Thoracic aorta endothelial cell (primary cell): Measurements from ENCODE around the gene SGSM2. TPM values are rescaled to one million over a fixed set of nuclear protein-coding genes. Genes with fewer than 3 reads are reported as not detected.

ENCODE experiments used
- small RNA-seq: library from RNA; depleted of rRNA; stranded (forward); fragments of <200 nt; gene quantifications from one replicate; pipeline ENCODE3, GENCODE V24; 2012
- total RNA-seq: library from RNA; depleted of rRNA; stranded (reverse); fragments of >200 nt; gene quantifications from 2 replicates; pipeline ENCODE4 v1.2.3, GENCODE V29; 2012

The SGSM2 gene, protein sequence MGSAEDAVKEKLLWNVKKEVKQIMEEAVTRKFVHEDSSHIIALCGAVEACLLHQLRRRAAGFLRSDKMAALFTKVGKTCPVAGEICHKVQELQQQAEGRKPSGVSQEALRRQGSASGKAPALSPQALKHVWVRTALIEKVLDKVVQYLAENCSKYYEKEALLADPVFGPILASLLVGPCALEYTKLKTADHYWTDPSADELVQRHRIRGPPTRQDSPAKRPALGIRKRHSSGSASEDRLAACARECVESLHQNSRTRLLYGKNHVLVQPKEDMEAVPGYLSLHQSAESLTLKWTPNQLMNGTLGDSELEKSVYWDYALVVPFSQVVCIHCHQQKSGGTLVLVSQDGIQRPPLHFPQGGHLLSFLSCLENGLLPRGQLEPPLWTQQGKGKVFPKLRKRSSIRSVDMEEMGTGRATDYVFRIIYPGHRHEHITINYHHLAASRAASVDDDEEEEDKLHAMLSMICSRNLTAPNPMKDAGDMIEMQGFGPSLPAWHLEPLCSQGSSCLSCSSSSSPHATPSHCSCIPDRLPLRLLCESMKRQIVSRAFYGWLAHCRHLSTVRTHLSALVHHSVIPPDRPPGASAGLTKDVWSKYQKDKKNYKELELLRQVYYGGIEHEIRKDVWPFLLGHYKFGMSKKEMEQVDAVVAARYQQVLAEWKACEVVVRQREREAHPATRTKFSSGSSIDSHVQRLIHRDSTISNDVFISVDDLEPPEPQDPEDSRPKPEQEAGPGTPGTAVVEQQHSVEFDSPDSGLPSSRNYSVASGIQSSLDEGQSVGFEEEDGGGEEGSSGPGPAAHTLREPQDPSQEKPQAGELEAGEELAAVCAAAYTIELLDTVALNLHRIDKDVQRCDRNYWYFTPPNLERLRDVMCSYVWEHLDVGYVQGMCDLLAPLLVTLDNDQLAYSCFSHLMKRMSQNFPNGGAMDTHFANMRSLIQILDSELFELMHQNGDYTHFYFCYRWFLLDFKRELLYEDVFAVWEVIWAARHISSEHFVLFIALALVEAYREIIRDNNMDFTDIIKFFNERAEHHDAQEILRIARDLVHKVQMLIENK
- 25.4 and 35.8 TPM in 2 replicates for total RNA-seq

DNA sequence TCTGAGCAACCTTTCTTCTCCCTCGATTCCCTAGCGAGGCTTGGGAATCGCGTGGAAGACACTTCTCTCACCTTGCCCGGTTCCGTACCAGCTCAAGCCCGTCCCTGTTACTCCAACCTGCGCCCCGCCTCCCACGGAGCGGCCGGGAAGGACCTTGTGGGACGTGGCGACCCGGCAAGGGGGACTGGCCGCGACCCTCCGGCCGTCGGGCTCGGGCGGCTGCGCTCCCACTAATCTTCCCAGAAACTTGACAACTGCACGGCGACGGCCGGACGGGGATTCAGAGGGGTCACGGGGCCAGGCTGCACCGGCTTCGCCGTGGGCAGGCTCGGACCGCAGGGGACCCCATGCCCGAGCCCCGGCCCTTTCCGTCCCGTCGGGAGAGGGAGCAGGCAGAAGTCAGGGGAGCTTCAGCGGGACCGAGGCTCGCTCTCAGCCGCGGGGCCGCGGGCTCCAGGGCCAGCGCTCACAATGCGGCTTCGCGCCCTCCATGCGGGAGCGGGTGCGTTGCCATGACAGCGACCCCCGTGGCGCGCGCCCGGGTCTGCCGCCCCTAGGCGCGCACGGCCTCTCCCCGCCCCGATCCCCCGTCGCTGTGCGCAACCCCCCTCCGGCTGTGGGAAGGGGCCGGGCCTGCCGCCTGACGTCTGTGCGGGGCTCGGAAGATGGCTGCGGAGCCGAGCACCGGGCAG, at the start of gene SGSM2:
SGSM2 (plus strand) TSS at position 650 of the 692 bp plus-strand sequence. CDS start 188 bp downstream, outside the sequence.

DNA sequence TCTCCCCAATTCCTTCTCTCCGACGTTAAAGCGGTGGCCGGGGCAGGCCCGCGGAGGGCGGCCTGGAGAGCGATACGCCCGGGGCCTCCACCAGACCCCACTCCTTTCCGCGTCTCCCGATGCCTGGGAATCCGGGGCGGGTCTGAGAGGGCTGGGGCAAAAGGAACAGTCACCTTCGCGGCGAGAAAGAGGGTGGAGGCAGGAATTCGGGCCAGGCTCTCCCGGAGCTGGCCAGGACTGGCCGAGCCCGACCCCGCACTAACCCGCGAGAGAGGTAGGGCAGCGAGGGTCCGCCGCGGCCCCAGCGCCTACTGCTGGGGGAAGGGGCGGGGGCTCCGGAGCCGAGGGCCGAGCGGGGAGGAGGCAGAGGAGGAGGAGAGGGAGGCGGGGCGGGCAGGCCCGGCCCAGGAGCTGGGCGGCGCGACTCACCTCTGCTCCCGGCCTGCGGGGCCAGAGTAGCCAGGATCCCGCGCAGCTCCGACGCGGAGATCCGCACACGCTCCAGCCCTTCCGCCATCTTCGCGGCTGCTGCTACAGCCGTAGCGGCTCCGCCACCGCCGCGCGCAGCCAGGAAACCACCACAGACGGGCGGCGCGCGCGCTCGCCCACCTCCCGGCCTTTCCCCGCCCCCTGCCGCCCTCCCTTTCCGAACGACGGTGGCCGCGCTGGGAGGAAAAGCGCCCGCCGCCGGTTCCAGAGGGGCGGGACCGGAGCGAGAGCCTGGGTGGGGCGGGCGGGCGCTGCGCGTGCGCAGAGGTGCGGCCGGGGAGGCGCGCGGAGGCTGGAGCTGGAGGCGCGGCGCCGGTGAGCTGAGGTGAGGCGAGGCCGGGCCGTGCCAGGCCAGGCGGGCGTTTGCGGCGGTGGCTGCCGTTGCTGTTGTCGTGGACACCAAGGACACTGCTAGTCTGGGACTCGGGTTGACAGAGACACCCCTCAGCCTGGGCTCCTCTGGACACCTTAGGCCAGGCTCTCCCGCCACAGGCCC, 33.8 kb upstream of the SGSM2 start, which contains the start of the genes SMG6 and SRR:
SMG6 (minus strand) TSS at position 582 of the 985 bp plus-strand sequence; CDS start at position 517, 65 bp downstream.
SRR (plus strand) TSS at position 747 of the 985 bp plus-strand sequence. CDS start 11,611 bp downstream, outside the sequence.

DNA sequence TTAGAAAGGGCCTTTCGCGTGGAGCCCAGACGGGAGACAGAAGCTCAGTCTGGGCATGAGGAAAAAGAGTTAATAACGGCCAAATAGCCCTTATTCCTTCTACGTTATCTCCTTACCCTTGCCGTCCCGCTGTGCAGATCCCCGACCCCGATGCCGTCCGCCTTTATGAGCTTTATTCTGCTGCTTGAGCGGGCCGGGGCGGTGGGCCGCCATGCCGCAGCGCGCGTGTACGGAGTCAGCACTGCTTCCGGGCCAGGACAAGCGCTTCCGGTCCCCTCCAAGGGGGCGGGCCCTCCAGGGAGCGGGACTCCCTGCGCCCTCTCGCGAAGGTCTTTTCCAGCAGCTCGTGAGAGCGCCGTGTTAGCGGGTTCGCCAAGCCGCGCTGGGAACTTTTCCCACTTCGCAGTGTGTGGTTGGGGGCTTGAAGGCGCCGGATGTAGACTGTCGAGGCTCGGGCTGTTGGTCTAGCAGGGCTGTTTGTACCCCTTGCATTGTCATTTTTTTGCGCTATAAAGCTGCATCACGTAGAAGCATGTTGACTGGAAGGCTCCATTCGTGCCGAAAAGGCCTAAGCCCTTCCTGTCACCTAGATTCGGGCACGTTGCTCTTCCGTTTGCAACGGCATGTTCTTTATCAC, 968 bp upstream of the SGSM2 start, which contains the start of gene TSR1:
TSR1 (minus strand) TSS at position 243 of the 637 bp plus-strand sequence; CDS start at position 213, 30 bp downstream.

DNA sequence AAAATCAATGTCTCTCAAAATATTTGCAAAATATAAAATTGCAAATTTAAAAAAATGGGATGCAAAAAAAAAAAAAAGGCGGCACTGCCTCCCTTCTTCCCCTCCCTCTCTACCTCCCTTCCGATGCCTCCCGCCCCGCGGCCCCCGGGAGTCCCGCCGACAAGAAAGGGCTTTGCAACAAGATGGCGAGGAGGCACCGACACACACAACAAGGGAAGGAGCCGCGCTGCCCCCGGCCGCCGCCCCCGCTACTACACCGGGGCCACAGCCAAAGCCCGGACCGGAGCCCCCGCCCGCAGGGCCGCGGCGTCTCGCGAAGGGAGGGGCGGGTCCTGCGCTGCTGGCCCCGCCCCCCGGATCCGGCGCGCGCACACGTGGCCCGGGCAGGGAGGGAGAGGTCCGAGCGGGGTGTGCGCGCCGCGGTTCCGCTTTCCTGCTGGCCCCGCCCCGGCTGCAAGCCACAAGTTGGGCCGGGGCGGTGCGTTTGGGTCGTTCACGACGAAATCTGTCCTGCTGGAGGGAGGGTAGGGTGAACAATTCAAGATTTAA, 63.6 kb downstream of the SGSM2 start, which contains the start of gene MNT:
MNT (minus strand) TSS at position 184 of the 549 bp plus-strand sequence. CDS start 348 bp downstream, outside the sequence.

Small RNAs within 50 kb of the gene (small RNA-seq; reads per million reads assigned to genes)
- gene AC006435.3 (not detected), gene AC006435.4 (not detected), gene SNORD91A (36.9 reads per million, percentile 97 among the genes with 10 or more reads in this experiment), gene SNORD91B (14.2 reads per million, percentile 94 among the genes with 10 or more reads in this experiment)

Other genes starting within 250 kb of the SGSM2 start
- 26.0 and 28.2 TPM in 2 replicates for gene SMG6, start 33.7 kb upstream of the SGSM2 start, total RNA-seq
- gene SRR, start 33.6 kb upstream of the SGSM2 start, total RNA-seq, result 15.7 and 17.4 TPM in 2 replicates
- 66.4 TPM in 2 replicates for gene TSR1, start 1.0 kb upstream of the SGSM2 start, total RNA-seq
- 7.3 and 8.6 TPM in 2 replicates for gene MNT, start 63.6 kb downstream of the SGSM2 start, total RNA-seq
- gene METTL16, start 174.4 kb downstream of the SGSM2 start, total RNA-seq, result 27.7 TPM in 2 replicates